GM19193 (cell line): Measurements from ENCODE around the gene ADGRG2.

Experiments
- POLR2A ChIP-seq: IDR thresholded peaks from 4 replicates; pipeline ENCODE4 v1.6.1; 2011; ENCODE audit not compliant: insufficient read depth, insufficient read length; ENCODE audit errors: extremely low read depth

ADGRG2 gene

GRCh38 chrX:18956303-18957032 lies 165.8 kb downstream of the ADGRG2 start:
- TF ChIP-seq POLR2A = no peak

- TF ChIP-seq POLR2A = no peak
Observed at GRCh38 chrX:18955676-18956075, 166.6 kb downstream of the ADGRG2 start.

GRCh38 chrX:18951032-18951431 lies 171.2 kb downstream of the ADGRG2 start:
- TF ChIP-seq POLR2A = no peak

- no peak for TF ChIP-seq POLR2A
Observed at GRCh38 chrX:18949944-18950301, 172.3 kb downstream of the ADGRG2 start.

GRCh38 chrX:18949291-18949943 lies 172.9 kb downstream of the ADGRG2 start:
- no peak for TF ChIP-seq POLR2A

- TF ChIP-seq POLR2A = no peak
Observed at GRCh38 chrX:18946611-18947010, 175.7 kb downstream of the ADGRG2 start.

- no peak for TF ChIP-seq POLR2A
Observed at GRCh38 chrX:18946157-18946556, 176.1 kb downstream of the ADGRG2 start.

- TF ChIP-seq POLR2A = no peak
Observed at GRCh38 chrX:18945483-18945882, 176.8 kb downstream of the ADGRG2 start.

GRCh38 chrX:18944482-18944881 lies 177.8 kb downstream of the ADGRG2 start:
- no peak for TF ChIP-seq POLR2A

- TF ChIP-seq POLR2A = no peak
Observed at GRCh38 chrX:18941896-18942295, 180.4 kb downstream of the ADGRG2 start.
